Mucosa of descending colon (tissue), 3 donors: ENCODE data around the gene PTHLH. TPM values are rescaled to one million over a fixed set of nuclear protein-coding genes. Genes with fewer than 3 reads are reported as not detected.

Experiments used
- ATAC-seq: fragments of 200-7000 bp; cut with Tn5 transposase; one replicate; pipeline ENCODE4 v1.9.1; 2020; ENCODE audit warnings: mild to moderate bottlenecking, moderate library complexity
- DNase-seq, 3 donors: peaks; one replicate each; pipeline ENCODE4 v3.0.0-alpha.2; 2020
- H3K36me3 ChIP-seq: fragments of 200-600 bp; one replicate; pipeline ENCODE4 v1.8.0; 2021; ENCODE audit warnings: low read depth, mild to moderate bottlenecking
- H3K4me1 ChIP-seq: fragments of 200-600 bp; one replicate; pipeline ENCODE4 v1.8.0; 2021; ENCODE audit warnings: low read depth, mild to moderate bottlenecking
- H3K4me3 ChIP-seq: fragments of 200-600 bp; one replicate; pipeline ENCODE4 v1.8.0; 2021; ENCODE audit warnings: mild to moderate bottlenecking
- H3K9me3 ChIP-seq: fragments of 200-600 bp; one replicate; pipeline ENCODE4 v1.8.0; 2021; ENCODE audit warnings: mild to moderate bottlenecking
- CTCF ChIP-seq: fragments of 200-600 bp; IDR thresholded peaks from one replicate; pipeline ENCODE4 v1.8.0; 2022; ENCODE audit warnings: antibody characterized with exemption, mild to moderate bottlenecking
- intact Hi-C, 2 donors: fragments of 100-400 bp; cut with DNase I in 1 of 2; cut with micrococcal nuclease in 1 of 2; formaldehyde crosslinking; loops; one replicate each; pipeline versions ENCODE4 v1.11.0 to v1.11.1; 2022; cut with DNase I, micrococcal nuclease
- total RNA-seq, 3 donors: library from RNA; stranded (reverse); fragmentation: NEBNext Ultra II Directional in 2 of 3; extraction: Animal tissue kit (Norgen Biotek cat#: 25700) in 2 of 3; gene quantifications; one replicate each; pipeline versions ENCODE4 v1.2.1 to v1.2.4, GENCODE V29; 2021 to 2023
- donor health status: DM: no; HTN: no; CAD: no; lungs with moderate emphysema.
- donor health status: DM: no; HTN: no; CAD: no.
- donor health status: DM: no; HTN: yes; CAD: no.

The PTHLH gene
- total RNA-seq, 3 donors from 2014 or later = 2.2 TPM; not detected in 2

DNA sequence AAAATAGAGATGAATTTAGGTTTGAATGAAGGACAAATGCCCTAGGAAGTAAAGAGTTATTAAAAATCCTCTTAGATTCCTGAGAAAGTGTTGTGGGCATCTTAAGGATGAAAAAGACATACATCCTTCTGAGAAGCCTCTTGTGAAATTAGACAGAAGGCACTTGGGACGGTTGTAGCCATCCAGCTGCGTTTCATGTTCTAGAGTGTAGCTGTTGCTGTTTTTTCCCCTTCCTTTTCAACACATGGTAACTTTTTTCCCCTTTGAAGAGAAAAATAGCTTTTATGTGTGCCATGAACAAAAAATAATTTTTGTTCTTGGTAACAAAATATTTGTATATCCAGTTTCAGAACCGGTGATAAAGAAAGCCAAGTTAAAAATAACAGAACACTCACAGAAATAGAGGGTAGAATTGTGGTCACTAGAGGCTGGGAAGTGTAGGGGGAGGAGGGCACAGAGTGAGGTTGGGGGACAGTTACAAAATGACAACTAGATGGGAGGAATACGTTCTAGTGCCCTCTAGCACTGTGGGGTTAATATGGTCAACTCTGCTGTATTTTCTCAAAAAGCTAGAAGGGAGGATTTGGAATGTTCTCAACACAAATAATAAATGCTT, 58.4 kb downstream of the PTHLH start:
- intact Hi-C loops = no loop called here
- Histone ChIP-seq H3K36me3 (no peaks in the 10 kb centered on the region), H3K4me3 (no peak overlapping the region), H3K9me3 (no peaks in the 10 kb centered on the region), H3K4me1 (no peaks in the 10 kb centered on the region)
- ATAC-seq (no peak), DNase-seq (no peak)
- no peak for TF ChIP-seq CTCF

GRCh38 chr12:27911397-27911796, 61.1 kb downstream of the PTHLH start:
- intact Hi-C loops = no loop called here
- no peaks in the 10 kb centered on the region for H3K4me1 ChIP-seq
- TF ChIP-seq CTCF = no peak
- ATAC-seq = no peak
- DNase-seq = no peak
- H3K4me3 ChIP-seq = no peak overlapping the region
- H3K36me3 ChIP-seq = no peaks in the 10 kb centered on the region
- H3K9me3 ChIP-seq = no peaks in the 10 kb centered on the region

Other genes starting within 250 kb of the PTHLH start
- gene KLHL42, start 192.5 kb downstream of the PTHLH start, total RNA-seq = 10 to 100 TPM; 14.4 to 48.6 (median 24.0) TPM
- not detected for gene MANSC4, start 192.5 kb downstream of the PTHLH start, total RNA-seq
- gene CCDC91, start 217.7 kb upstream of the PTHLH start, total RNA-seq = 10 to 100 TPM; 25.0 to 42.5 (median 27.8) TPM